K562 (cell line): ENCODE measurements around the gene FOXE1. TPM values are rescaled to one million over a fixed set of nuclear protein-coding genes. Genes with fewer than 3 reads are reported as not detected.

ENCODE experiments used
- FOXJ3 ChIP-seq: sonication (generic); formaldehyde crosslinking; IDR thresholded peaks from 2 replicates; pipeline ENCODE4 v1.4.0; 2020; ENCODE audit warnings: mild to moderate bottlenecking, missing genetic modification reagents
- KLF6 ChIP-seq: fragments of 250-450 bp; sonication (Bioruptor Pico); IDR thresholded peaks from 2 replicates; pipeline ENCODE4 v1.4.0; 2020; ENCODE audit warnings: mild to moderate bottlenecking, moderate library complexity, borderline replicate concordance
- SIN3B ChIP-seq: fragments of 450-650 bp; IDR thresholded peaks from 2 replicates; pipeline ENCODE4 v1.6.1; 2017; ENCODE audit warnings: low read depth, mild to moderate bottlenecking, moderate library complexity
- ZBTB34 ChIP-seq: fragments of 250-450 bp; sonication (Bioruptor Pico); IDR thresholded peaks from 2 replicates; pipeline ENCODE4 v1.8.0; 2021; ENCODE audit warnings: mild to moderate bottlenecking, moderate library complexity
- ZEB2 ChIP-seq: fragments of 450-650 bp; IDR thresholded peaks from 2 replicates; pipeline ENCODE4 v1.6.1; 2016
- ZNF3 ChIP-seq: fragments of 250-450 bp; sonication (Bioruptor Pico); IDR thresholded peaks from 2 replicates; pipeline ENCODE4 v1.5.0; 2021; ENCODE audit warnings: mild to moderate bottlenecking, moderate library complexity
- ZNF592 ChIP-seq: fragments of 450-650 bp; IDR thresholded peaks from 2 replicates; pipeline ENCODE4 v1.6.1; 2017; ENCODE audit warnings: antibody characterized with exemption, mild to moderate bottlenecking
- ZNF695 ChIP-seq: fragments of 450-650 bp; formaldehyde crosslinking; IDR thresholded peaks from 2 replicates; pipeline ENCODE4 v1.4.0; 2020; ENCODE audit warnings: mild to moderate bottlenecking, moderate library complexity
- polyA plus RNA-seq, 8 experiments: library from polyadenylated mRNA; depleted of rRNA in 4 of 8; stranded (reverse) in 5 of 8; unstranded in 3 of 8; fragments of >200 nt; fragmentation: Nextera tagmentation in 2 of 8; fragmentation: Illumina TruSeq in 1 of 8; extraction: Ambion mirVana in 2 of 8; extraction: Trizol in 1 of 8; gene quantifications; 2 replicates each; pipeline versions ENCODE4 v1.2.1 to v1.2.3, GENCODE V29; 2011 to 2014; ENCODE audit warnings: inconsistent platforms in 1 of 8, missing spikeins in 1 of 8
- total RNA-seq, 7 experiments: library from RNA; depleted of rRNA in 6 of 7; stranded (reverse); fragments of >200 nt in 6 of 7; fragmentation: Illumina TruSeq in 2 of 7; extraction: Trizol in 2 of 7; gene quantifications; 2 replicates each; pipeline versions ENCODE4 v1.2.1 to v1.2.3, GENCODE V29; 2011 to 2021; ENCODE audit warnings: low replicate concordance in 1 of 7

FOXE1 gene
- total and polyA plus RNA-seq, 9 of the 15 experiments (the other 6 are each of a cell fraction or from before 2014, with no cell fraction given), result not detected

DNA sequence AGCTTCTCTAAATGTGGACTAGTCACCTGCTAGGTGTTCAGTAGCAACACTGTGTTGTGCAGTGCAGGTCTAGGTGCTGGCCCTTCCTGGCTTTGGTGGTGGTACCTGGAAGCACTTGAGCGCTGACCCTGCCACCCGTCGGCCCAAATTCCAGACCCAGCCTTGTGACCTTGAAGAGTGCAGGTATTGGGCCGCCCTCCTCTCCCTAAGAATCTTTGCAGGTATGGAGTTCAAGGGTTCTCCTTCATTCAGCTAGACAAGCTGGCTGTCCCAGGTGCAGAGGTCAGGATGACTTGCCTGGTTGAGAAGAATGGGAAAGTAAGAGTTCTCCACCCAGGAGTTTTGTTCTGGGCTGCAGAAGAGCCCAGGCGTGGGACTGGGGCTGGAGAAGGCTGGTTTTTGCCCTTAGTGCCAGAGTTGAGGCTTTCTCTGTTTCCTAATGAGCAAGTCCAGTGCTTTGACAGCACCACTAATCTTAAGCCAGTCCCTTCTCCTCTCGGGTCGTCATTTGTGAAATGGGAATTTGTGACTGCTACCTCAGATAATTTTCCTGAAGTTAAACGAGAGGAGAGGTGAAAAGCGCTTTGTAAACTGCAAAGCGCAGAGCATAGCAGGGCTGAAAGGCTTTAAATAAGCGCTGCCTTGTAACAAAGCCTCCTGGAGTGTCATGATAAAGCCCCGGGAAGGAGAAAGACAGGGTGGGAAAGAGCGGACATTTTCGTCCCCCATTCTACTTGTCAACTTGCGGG is 4.0 kb downstream of the FOXE1 start (continued):
- TF ChIP-seq ZNF592, result no peak
- no peak for TF ChIP-seq SIN3B
- no peak for TF ChIP-seq ZEB2
- no peak for TF ChIP-seq KLF6 (CRISPR knock-in tag)
- no peak for TF ChIP-seq ZNF695 (CRISPR knock-in tag)
- TF ChIP-seq ZBTB34 (CRISPR knock-in tag), result no peak
- no peak for TF ChIP-seq FOXJ3
- no peak for TF ChIP-seq ZNF3 (CRISPR knock-in tag)
